Measurements from ENCODE around the gene ADGRE3. TPM values are rescaled to one million over a fixed set of nuclear protein-coding genes. Genes with fewer than 3 reads are reported as not detected.

Gene ADGRE3
- total RNA-seq, 1 experiment from 2014 or later = not detected

- peak within 1 kb of the TSS; percentile 98 for H2AFZ ChIP-seq (ENCODE audit: low read length)
- peak within 1 kb of the TSS; percentile 98 for H3K9ac ChIP-seq (ENCODE audit: low read length)
- no peaks in the 10 kb centered on the region for H3K9me3 ChIP-seq (ENCODE audit: low read length)
- ATAC-seq = peak; percentile 92
- peak within 1 kb of the TSS; percentile 66 for H3K27ac ChIP-seq (ENCODE audit: low read length)
- BruUV-seq (replicated peaks) = no TSS peak
- peaks cover 13% of the 10 kb centered on the region for H3K4me1 ChIP-seq (ENCODE audit: insufficient read depth, low read length)
- TF ChIP-seq CTCF (conservative IDR thresholded peaks at IDR 0.05; ENCODE audit: low read depth, low read length) = peak; percentile 84
- TF ChIP-seq EZH2 (IDR thresholded peaks at IDR 0.05; ENCODE audit: low read length, unreplicated experiment) = no peak
- TF ChIP-seq EZH2phosphoT487 (IDR thresholded peaks at IDR 0.05; ENCODE audit: borderline replicate concordance, low read length) = no peak
- no peaks in the 10 kb centered on the region for H3F3A ChIP-seq (ENCODE audit: low read length, unreplicated experiment)
- POLR2A ChIA-PET (ENCODE audit: unreplicated experiment) = interaction anchor here (0.6 to 0.7 kb wide), 2 partner anchors 10 to 114 kb away, joined by 3 read pairs; no protein-coding TSS in a partner anchor
- no peaks in the 10 kb centered on the region for H4K20me1 ChIP-seq (ENCODE audit: low read length)
- intact Hi-C loops (cut with micrococcal nuclease) = no loop called here
- peak within 1 kb of the TSS; percentile 86 for H3K4me2 ChIP-seq (ENCODE audit: low read length)
- H3K36me3 ChIP-seq (ENCODE audit: low read depth, low read length) = no peaks in the 10 kb centered on the region
- CTCF ChIA-PET = interaction anchor here (0.7 to 4.8 kb wide), 3 partner anchors 15 to 115 kb away, joined by 3 to 147 read pairs (median 3); no protein-coding TSS in a partner anchor
- H3K9me2 ChIP-seq (replicated peaks; ENCODE audit: low read length) = no peaks in the 10 kb centered on the region
- H3K27me3 ChIP-seq (ENCODE audit: low read length) = no peaks in the 10 kb centered on the region
- peaks cover 32% of the 10 kb centered on the region for H3K79me2 ChIP-seq (ENCODE audit: low read length)
- H3K4me3 ChIP-seq (ENCODE audit: low read length) = peak within 1 kb of the TSS; percentile 100
- DNase-seq = peak; percentile 97
Observed at GRCh38 chr19:14571695-14572490, 102.8 kb downstream of the ADGRE3 start, which contains the start of gene NDUFB7. Gene NDUFB7 (minus strand): TSS chr19:14572066. CDS start chr19:14572000, 66 bp downstream.

- intact Hi-C loops (cut with micrococcal nuclease) = no loop called here
- peak overlapping the region; percentile 100 for H3K4me3 ChIP-seq (ENCODE audit: low read length)
Observed at GRCh38 chr19:14570864-14571527, 103.6 kb downstream of the ADGRE3 start.

More at GRCh38 chr19:14570864-14571527, 103.6 kb downstream of the ADGRE3 start:
- CTCF ChIA-PET = interaction anchor here (4.8 kb wide), 1 partner anchor 115 kb away, joined by 147 read pairs; no protein-coding TSS in a partner anchor
- H3K9me2 ChIP-seq (replicated peaks; ENCODE audit: low read length) = no peaks in the 10 kb centered on the region
- no peaks in the 10 kb centered on the region for H3K9me3 ChIP-seq (ENCODE audit: low read length)
- peak overlapping the region; percentile 98 for H3K9ac ChIP-seq (ENCODE audit: low read length)
- H2AFZ ChIP-seq (ENCODE audit: low read length) = peak overlapping the region; percentile 98
- no peaks in the 10 kb centered on the region for H4K20me1 ChIP-seq (ENCODE audit: low read length)
- no peaks in the 10 kb centered on the region for H3K27me3 ChIP-seq (ENCODE audit: low read length)
- peaks cover 32% of the 10 kb centered on the region for H3K79me2 ChIP-seq (ENCODE audit: low read length)
- POLR2A ChIA-PET (ENCODE audit: unreplicated experiment) = interaction anchor here (0.6 kb wide), 1 partner anchor 114 kb away, joined by 6 read pairs; no protein-coding TSS in a partner anchor
- H3K27ac ChIP-seq (ENCODE audit: low read length) = peak overlapping the region; percentile 66; the same call in 1 of the 2 replicates
- DNase-seq = no peak
- TF ChIP-seq CTCF (conservative IDR thresholded peaks at IDR 0.05; ENCODE audit: low read depth, low read length) = no peak
- no peak for TF ChIP-seq EZH2 (IDR thresholded peaks at IDR 0.05; ENCODE audit: low read length, unreplicated experiment)
- TF ChIP-seq EZH2phosphoT487 (IDR thresholded peaks at IDR 0.05; ENCODE audit: borderline replicate concordance, low read length) = no peak
- BruUV-seq (replicated peaks) = no TSS peak
- no peaks in the 10 kb centered on the region for H3F3A ChIP-seq (ENCODE audit: low read length, unreplicated experiment)
- H3K4me2 ChIP-seq (ENCODE audit: low read length) = peak overlapping the region; percentile 86
- peaks cover 13% of the 10 kb centered on the region for H3K4me1 ChIP-seq (ENCODE audit: insufficient read depth, low read length)
- H3K36me3 ChIP-seq (ENCODE audit: low read depth, low read length) = no peaks in the 10 kb centered on the region
- ATAC-seq = no peak

Other genes with a start within 250 kb of the ADGRE3 start
- 186 and 238 TPM in 2 replicates for gene PKN1, start 241.5 kb downstream of the ADGRE3 start, total RNA-seq (2014; rRNA removed)
- gene PTGER1, start 199.5 kb downstream of the ADGRE3 start, total RNA-seq (2014; rRNA removed) = 2.2 and 2.4 TPM in 2 replicates
- 538 and 671 TPM in 2 replicates for gene GIPC1, start 178.7 kb downstream of the ADGRE3 start, total RNA-seq (2014; rRNA removed)
- gene DNAJB1, start 156.4 kb downstream of the ADGRE3 start, total RNA-seq (2014; rRNA removed) = 167 and 178 TPM in 2 replicates
- gene TECR, start 145.2 kb downstream of the ADGRE3 start, total RNA-seq (2014; rRNA removed) = 144 and 145 TPM in 2 replicates
- gene NDUFB7, start 102.8 kb downstream of the ADGRE3 start, total RNA-seq (2014; rRNA removed) = 1,095 and 1,098 TPM in 2 replicates
- not detected in 2 replicates for gene CLEC17A, start 91.8 kb downstream of the ADGRE3 start, total RNA-seq (2014; rRNA removed)
- 6.2 and 11.6 TPM in 2 replicates for gene ZNF333, start 15.2 kb upstream of the ADGRE3 start, total RNA-seq (2014; rRNA removed)
- gene ADGRE2, start 103.7 kb upstream of the ADGRE3 start, total RNA-seq (2014; rRNA removed) = 2.5 and 4.2 TPM in 2 replicates
- gene OR7A5, start 160.3 kb upstream of the ADGRE3 start, total RNA-seq (2014; rRNA removed) = not detected in 2 replicates
- gene OR7C1, start 160.3 kb upstream of the ADGRE3 start, total RNA-seq (2014; rRNA removed) = not detected in 2 replicates
- not detected in 2 replicates for gene OR7A10, start 174.1 kb upstream of the ADGRE3 start, total RNA-seq (2014; rRNA removed)
- not detected in 2 replicates for gene OR7A17, start 211.3 kb upstream of the ADGRE3 start, total RNA-seq (2014; rRNA removed)